Hematopoietic multipotent progenitor cell treated with erythropoietin and hydrocortisone succinate and interleukin-3 and kit ligand, for 6 days (in vitro differentiated cells): ENCODE results near the gene CT45A1.
A peak's percentile ranks its signal among the peaks of the same experiment; 100 is the strongest.
"Not testable (repeated sequence)": the region's sequence is repeated elsewhere in the genome, so short reads cannot be mapped to it uniquely, and the experiment has no call there.

Source experiments
- DNase-seq: peaks from one replicate; pipeline ENCODE4 v3.0.0-alpha.2; 2015

Gene CT45A1, protein sequence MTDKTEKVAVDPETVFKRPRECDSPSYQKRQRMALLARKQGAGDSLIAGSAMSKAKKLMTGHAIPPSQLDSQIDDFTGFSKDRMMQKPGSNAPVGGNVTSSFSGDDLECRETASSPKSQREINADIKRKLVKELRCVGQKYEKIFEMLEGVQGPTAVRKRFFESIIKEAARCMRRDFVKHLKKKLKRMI

GRCh38 chrX:135713183-135713689, at the start of gene CT45A1:
CT45A1 (plus strand) TSS chrX:135713639; CDS start chrX:135718941, 5,302 bp downstream.
- peak; percentile 31 for DNase-seq

- not testable (repeated sequence) for DNase-seq
These were observed 40.5 kb upstream of the CT45A1 start for GRCh38 chrX:135672979-135673378.

- DNase-seq = peak; percentile 25
These were observed 25.3 kb upstream of the CT45A1 start for GRCh38 chrX:135688137-135688536.

- no peak for DNase-seq
These were observed 18.0 kb upstream of the CT45A1 start for GRCh38 chrX:135695471-135695870.

DNA sequence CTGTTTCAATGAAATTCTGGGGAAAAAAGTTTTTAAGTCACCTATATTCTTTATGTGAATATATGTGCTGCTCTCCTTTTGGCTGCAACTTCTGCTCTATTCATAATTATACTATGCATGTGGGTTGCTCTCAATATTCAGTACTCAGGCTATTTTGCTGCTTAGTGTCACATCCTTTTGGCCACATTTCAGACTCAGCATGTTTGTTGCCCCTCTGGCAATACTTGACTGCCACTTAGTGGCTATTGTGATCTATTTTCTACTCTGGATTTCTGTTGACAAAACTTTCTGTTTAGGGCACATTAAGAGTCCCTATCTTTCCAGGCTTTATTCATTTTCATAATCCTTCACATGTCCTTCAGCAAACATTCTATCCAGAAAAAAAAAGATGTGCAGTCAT, 15.8 kb upstream of the CT45A1 start:
- peak; percentile 0 for DNase-seq

GRCh38 chrX:135698924-135699323, 14.5 kb upstream of the CT45A1 start:
- DNase-seq = no peak

DNA sequence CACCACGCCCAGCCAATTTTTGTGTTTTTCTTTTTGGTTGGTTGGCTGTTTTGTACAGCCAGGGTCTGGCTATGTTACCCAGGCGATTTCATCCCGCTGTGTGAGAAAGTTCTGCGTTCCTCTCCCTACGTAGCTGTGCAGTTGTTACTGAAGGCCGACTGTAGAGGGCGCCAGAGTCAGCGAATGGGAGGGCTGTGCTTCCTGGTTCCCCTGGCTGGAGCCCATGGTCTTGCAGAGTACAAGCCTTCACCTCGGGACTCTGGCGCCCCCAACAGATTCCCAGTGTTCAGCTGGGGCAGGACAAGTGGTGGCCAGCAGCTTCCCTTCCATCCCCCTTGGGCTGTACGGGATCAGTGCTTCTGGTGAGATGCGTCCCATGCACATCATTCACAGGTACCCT, 5.6 kb upstream of the CT45A1 start:
- peak; percentile 71 for DNase-seq

DNA sequence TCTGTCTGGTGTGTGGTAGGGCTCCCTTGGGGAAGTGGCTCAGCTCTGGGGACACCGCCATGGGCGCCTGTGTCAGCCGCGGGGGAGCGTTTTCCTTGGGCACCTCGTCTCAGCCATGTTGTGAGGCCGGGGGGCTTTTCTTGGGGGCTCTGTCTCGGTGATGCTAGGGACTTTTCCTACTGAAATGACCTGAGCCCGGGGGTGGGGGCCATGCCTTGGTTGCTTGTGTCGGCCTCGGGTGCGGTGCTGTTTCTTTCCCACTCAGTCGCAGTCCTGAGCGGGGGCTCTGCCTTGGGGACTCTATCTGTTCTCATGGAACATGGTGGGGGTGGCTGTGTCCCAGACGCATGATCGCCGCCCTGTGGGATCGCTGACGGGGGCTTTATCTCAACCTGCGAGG, 356 bp downstream of the CT45A1 start:
- DNase-seq = no peak

DNA sequence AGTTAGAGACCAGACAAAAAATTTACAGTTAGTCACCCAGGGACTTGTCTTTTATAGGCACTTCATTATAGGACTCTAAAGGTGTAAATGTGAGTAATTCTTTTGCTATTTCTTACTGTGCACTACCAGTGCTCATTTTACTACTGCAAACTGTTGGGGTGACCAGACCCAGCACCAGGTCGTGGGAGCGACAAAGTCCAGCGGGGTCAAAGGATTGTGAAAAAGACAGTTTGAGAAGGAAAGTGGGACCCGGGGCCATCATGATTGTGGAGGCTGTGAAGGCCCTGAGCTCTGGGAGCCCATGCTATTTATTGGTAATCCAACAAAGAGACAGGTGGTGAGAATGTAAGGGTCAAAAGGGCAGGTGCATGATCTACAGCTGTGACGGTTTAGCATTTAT, 21.2 kb downstream of the CT45A1 start:
- not testable (repeated sequence) for DNase-seq

DNA sequence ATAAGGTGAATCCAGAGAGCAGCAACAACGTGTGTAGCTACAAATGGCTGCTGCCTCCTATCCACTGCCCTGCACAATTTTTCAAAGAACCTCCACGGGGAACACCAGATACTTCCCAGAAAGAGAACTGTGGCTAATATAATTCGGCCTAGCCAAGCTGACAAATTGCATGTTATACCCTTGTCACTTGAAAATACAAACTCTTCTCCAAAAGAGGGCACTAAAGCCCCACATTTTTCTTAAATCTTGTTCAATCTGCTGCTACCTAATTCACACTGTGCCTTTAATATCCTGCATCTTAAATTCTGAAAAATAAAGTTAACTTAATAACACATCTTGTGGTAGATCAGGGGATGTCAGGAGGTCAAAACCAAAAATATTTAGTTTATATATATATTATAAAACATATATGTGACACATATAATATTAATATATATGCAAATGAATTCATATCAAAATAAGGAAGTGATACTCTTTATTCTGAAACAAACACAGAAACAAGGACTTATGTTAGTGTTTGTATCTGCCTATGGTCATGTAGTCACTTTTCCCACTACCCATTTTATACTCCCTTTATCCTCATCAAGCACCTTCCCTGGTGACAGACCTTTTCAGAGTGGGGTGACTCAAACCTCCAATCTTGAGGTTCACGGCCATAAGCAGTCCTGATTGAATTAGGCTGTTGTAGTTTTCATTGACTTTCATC, 24.1 kb downstream of the CT45A1 start:
- DNase-seq = peak; percentile 27

GRCh38 chrX:135740681-135741149, 27.3 kb downstream of the CT45A1 start:
- peak; percentile 76 for DNase-seq

DNA sequence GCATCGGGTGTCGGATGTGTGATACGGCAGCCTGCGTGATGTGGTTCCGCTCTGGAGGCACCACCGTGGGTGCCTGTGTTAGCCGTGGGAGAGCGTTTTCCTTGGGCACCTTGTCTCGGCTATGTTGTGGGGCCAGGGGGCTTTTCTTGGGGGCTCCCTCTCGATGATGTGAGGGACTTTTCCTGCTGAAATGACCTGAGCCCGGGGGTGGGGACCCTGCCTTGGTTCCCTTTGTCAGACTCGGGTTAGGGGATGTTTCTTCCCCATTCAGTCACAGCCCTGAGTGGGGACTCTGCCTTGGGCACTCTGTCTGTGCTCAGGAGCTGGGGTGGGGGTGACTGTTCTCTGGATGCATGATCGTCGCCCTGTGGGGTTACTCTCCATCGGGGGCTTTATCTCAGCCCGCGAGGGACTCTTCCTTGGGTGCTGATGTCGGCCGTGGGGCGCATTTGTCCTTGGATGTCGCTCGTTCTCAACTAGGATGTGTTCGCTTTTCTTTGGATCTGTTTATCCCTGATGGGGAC, 27.8 kb downstream of the CT45A1 start:
- no peak for DNase-seq

GRCh38 chrX:135744739-135745138, 31.3 kb downstream of the CT45A1 start:
- DNase-seq = not testable (repeated sequence)

GRCh38 chrX:135768091-135768490, 54.7 kb downstream of the CT45A1 start, which contains the start of gene CT45A3:
CT45A3 (minus strand) TSS chrX:135768191; CDS start chrX:135764444, 3,747 bp downstream.
- not testable (repeated sequence) for DNase-seq
